GM12875 (cell line): ENCODE data around the gene PXDN.
"Not testable (repeated sequence)": the region's sequence is repeated elsewhere in the genome, so short reads cannot be mapped to it uniquely, and the experiment has no call there.

Experiments used
- H3K4me3 ChIP-seq: one replicate; pipeline ENCODE4 v1.5.1; 2011; ENCODE audit warnings: low read depth, low read length, control low read depth
- CTCF ChIP-seq: IDR thresholded peaks from 2 replicates; pipeline ENCODE4 v1.5.1; 2011; ENCODE audit warnings: low read depth, mild to moderate bottlenecking, control low read depth, inconsistent platforms, low read length, moderate library complexity, borderline replicate concordance; ENCODE audit not compliant: insufficient read depth

The PXDN gene

GRCh38 chr2:1767939-1768691 is 23.8 kb upstream of the PXDN start:
- no peak for TF ChIP-seq CTCF
- no peak overlapping the region for H3K4me3 ChIP-seq

GRCh38 chr2:1766851-1767811 is 22.8 kb upstream of the PXDN start:
- H3K4me3 ChIP-seq: no peak overlapping the region
- no peak for TF ChIP-seq CTCF

GRCh38 chr2:1766425-1766824 is 22.1 kb upstream of the PXDN start:
- H3K4me3 ChIP-seq: no peak overlapping the region
- TF ChIP-seq CTCF: no peak

GRCh38 chr2:1765201-1765600 is 20.9 kb upstream of the PXDN start:
- H3K4me3 ChIP-seq: not testable (repeated sequence)

GRCh38 chr2:1759611-1759930 is 15.3 kb upstream of the PXDN start:
- no peak for TF ChIP-seq CTCF
- H3K4me3 ChIP-seq: no peak overlapping the region

- no peak for TF ChIP-seq CTCF
- H3K4me3 ChIP-seq: no peak overlapping the region
These were observed 14.7 kb upstream of the PXDN start for GRCh38 chr2:1758774-1759610.

GRCh38 chr2:1758171-1758570 is 13.9 kb upstream of the PXDN start:
- no peak overlapping the region for H3K4me3 ChIP-seq
- TF ChIP-seq CTCF: no peak
